NB4 (cell line): ENCODE data around the gene LRRK1.

ENCODE experiments used
- DNase-seq: peaks from one replicate; pipeline ENCODE4 v3.0.0; 2010; ENCODE audit warnings: low read depth
- H3K4me3 ChIP-seq: one replicate; pipeline ENCODE4 v1.5.1; 2011; ENCODE audit warnings: mild to moderate bottlenecking, low read depth, low read length, moderate library complexity
- CTCF ChIP-seq: IDR thresholded peaks from one replicate; pipeline ENCODE4 v1.5.1; 2012; ENCODE audit warnings: low read depth, low read length
- MYC ChIP-seq: IDR thresholded peaks from 2 replicates; pipeline ENCODE4 v1.6.1; 2011; ENCODE audit warnings: low read depth, low read length
- POLR2A ChIP-seq: IDR thresholded peaks from 2 replicates; pipeline ENCODE4 v1.6.1; 2011; ENCODE audit warnings: mild to moderate bottlenecking; ENCODE audit not compliant: insufficient read length; ENCODE audit errors: extremely low read depth
- TF ChIP-seq, protein P1 (sequence below): IDR thresholded peaks from 2 replicates; pipeline ENCODE4 v1.6.1; 2011; ENCODE audit warnings: low read depth, low read length

Gene LRRK1

GRCh38 chr15:101042320-101042719 lies 123.2 kb downstream of the LRRK1 start:
- H3K4me3 ChIP-seq, result no peak overlapping the region
- no peak for DNase-seq
- no peak for TF ChIP-seq POLR2A
- TF ChIP-seq, protein P1, sequence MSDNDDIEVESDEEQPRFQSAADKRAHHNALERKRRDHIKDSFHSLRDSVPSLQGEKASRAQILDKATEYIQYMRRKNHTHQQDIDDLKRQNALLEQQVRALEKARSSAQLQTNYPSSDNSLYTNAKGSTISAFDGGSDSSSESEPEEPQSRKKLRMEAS, result no peak
- no peak for TF ChIP-seq CTCF

DNA sequence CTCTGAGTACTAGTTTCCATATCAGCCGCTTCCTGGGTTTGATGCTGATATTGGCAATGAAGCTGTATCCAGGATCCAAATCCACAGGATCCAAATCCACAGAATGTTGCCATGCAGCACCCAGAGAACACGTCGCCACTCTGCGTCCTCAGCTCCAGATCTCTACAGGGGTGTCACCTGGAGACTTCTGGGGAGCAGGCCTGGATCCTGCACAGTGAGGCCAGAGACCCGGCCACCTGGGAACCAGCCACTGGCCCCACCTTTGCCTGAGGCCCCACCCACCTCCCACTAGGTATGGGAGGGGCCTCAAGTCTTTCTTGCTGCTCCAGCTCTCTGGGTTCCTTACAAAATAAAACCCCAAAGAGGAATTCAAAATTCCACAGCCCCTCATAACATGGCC lies 123.9 kb downstream of the LRRK1 start:
- TF ChIP-seq, protein P1, result no peak
- TF ChIP-seq CTCF (no peak), POLR2A (no peak), MYC (no peak)
- DNase-seq, result no peak
- no peak overlapping the region for H3K4me3 ChIP-seq

- DNase-seq, result no peak
- H3K4me3 ChIP-seq, result no peak overlapping the region
- TF ChIP-seq MYC (no peak), POLR2A (no peak)
- TF ChIP-seq, protein P1, result no peak
Observed at GRCh38 chr15:101043911-101044624, 124.9 kb downstream of the LRRK1 start.

GRCh38 chr15:101044625-101045235 lies 125.6 kb downstream of the LRRK1 start:
- no peak for DNase-seq
- TF ChIP-seq MYC (no peak), POLR2A (no peak), CTCF (no peak)
- TF ChIP-seq, protein P1, result no peak
- H3K4me3 ChIP-seq, result no peak overlapping the region

GRCh38 chr15:101045236-101045646 lies 126.1 kb downstream of the LRRK1 start:
- no peak for DNase-seq
- no peak for TF ChIP-seq POLR2A
- TF ChIP-seq, protein P1, result no peak
- H3K4me3 ChIP-seq, result no peak overlapping the region

DNA sequence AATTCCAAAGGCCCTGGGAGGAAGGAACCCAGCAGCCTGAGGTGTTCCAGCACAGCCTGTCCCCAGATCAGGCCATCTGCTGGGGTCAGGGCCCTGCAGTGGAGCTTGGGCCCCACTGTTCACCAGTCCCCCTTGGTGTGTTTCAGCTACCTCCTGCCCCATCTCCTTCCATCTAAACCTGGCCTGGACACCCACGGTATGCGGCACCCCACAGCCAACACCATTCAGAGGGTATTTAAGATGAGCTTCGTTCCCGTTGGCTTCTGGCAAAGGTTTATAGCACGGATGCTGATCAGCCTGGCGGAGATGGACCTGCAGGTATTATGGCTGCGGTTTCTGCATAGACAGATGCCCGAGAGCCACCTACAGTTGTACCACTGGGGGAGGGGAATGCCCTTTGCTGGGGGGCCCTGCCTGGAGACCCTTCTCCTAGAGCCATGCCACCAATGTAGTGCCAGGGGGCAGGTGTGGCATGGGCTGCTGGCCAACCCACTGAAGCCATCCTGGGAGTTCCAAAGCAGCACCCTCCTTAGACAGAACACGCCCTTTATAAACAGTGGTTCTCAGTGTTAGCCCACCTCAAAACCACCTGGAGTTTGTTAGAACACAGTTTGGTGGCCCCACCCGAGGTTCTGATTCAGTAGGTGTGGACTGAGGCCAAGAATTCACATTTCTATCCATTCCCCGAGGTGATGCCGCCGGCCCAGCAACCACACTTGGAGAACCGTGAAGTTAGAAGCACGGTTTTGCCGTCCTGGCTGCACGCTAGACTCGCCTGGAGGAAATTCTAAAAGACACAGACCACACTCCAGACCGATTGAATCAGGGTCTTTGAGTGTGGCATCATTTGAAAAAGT lies 126.9 kb downstream of the LRRK1 start:
- H3K4me3 ChIP-seq, result no peak overlapping the region
- TF ChIP-seq MYC, result no peak
- no peak for TF ChIP-seq POLR2A
- TF ChIP-seq, protein P1, result no peak
- no peak for TF ChIP-seq CTCF
- DNase-seq, result no peak
